ENCODE measurements around the gene FNDC11.

The FNDC11 gene

GRCh38 chr20:63520504-63520933 is 33.4 kb upstream of the FNDC11 start, which contains the start of gene PPDPF:
Gene PPDPF, plus strand, starts transcription at chr20:63520765. Its CDS starts 544 bp downstream, at chr20:63521309.
- ATAC-seq (peak; percentile 79), DNase-seq (peak; percentile 87)
- Mint-ChIP-seq H3K4me3 (peak within 1 kb of the TSS; percentile 81), H3K36me3 (ENCODE audit: low read depth) (peaks cover 20% of the 10 kb centered on the region), H3K9me3 (no peaks in the 10 kb centered on the region), H3K27ac (peak within 1 kb of the TSS; percentile 49), H3K27me3 (peaks cover 3% of the 10 kb centered on the region), H3K4me1 (peaks cover 6% of the 10 kb centered on the region)

GRCh38 chr20:63520934-63521601 is 32.9 kb upstream of the FNDC11 start:
- Mint-ChIP-seq H3K27me3 (no peaks in the 10 kb centered on the region), H3K4me1 (peaks cover 6% of the 10 kb centered on the region), H3K4me3 (peak overlapping the region; percentile 81), H3K36me3 (ENCODE audit: low read depth) (peaks cover 20% of the 10 kb centered on the region), H3K27ac (no peak overlapping the region), H3K9me3 (no peaks in the 10 kb centered on the region)
- ATAC-seq = peak; percentile 51
- DNase-seq = peak; percentile 78

- H3K9me3 Mint-ChIP-seq = no peaks in the 10 kb centered on the region
- no peak for ATAC-seq
- H3K4me3 Mint-ChIP-seq = peak overlapping the region; percentile 81
- peaks cover 20% of the 10 kb centered on the region for H3K36me3 Mint-ChIP-seq (ENCODE audit: low read depth)
- H3K27ac Mint-ChIP-seq = no peak overlapping the region
- H3K4me1 Mint-ChIP-seq = peaks cover 6% of the 10 kb centered on the region
- DNase-seq = no peak
- no peaks in the 10 kb centered on the region for H3K27me3 Mint-ChIP-seq
These were observed 32.4 kb upstream of the FNDC11 start for GRCh38 chr20:63521602-63522001.

- H3K9me3 Mint-ChIP-seq = no peaks in the 10 kb centered on the region
- H3K27ac Mint-ChIP-seq = no peak overlapping the region
- H3K4me1 Mint-ChIP-seq = peaks cover 6% of the 10 kb centered on the region
- ATAC-seq (no peak), DNase-seq (no peak)
- peak overlapping the region; percentile 51 for H3K4me3 Mint-ChIP-seq
- H3K36me3 Mint-ChIP-seq (ENCODE audit: low read depth) = peaks cover 20% of the 10 kb centered on the region
- H3K27me3 Mint-ChIP-seq = no peaks in the 10 kb centered on the region
These were observed 31.7 kb upstream of the FNDC11 start for GRCh38 chr20:63522091-63522868.

- Mint-ChIP-seq H3K9me3 (no peaks in the 10 kb centered on the region), H3K27ac (no peak overlapping the region), H3K36me3 (ENCODE audit: low read depth) (peaks cover 20% of the 10 kb centered on the region), H3K4me3 (no peak overlapping the region), H3K27me3 (no peaks in the 10 kb centered on the region), H3K4me1 (peaks cover 9% of the 10 kb centered on the region)
- DNase-seq = no peak
- no peak for ATAC-seq
These were observed 30.9 kb upstream of the FNDC11 start for GRCh38 chr20:63522981-63523611.

- H3K4me3 Mint-ChIP-seq = no peak overlapping the region
- no peaks in the 10 kb centered on the region for H3K27me3 Mint-ChIP-seq
- H3K36me3 Mint-ChIP-seq (ENCODE audit: low read depth) = peaks cover 20% of the 10 kb centered on the region
- ATAC-seq (no peak), DNase-seq (no peak)
- H3K9me3 Mint-ChIP-seq = no peaks in the 10 kb centered on the region
- H3K4me1 Mint-ChIP-seq = peaks cover 9% of the 10 kb centered on the region
- H3K27ac Mint-ChIP-seq = no peak overlapping the region
These were observed 28.8 kb upstream of the FNDC11 start for GRCh38 chr20:63525185-63525584.

- Mint-ChIP-seq H3K27ac (no peak overlapping the region), H3K9me3 (no peaks in the 10 kb centered on the region), H3K4me1 (peaks cover 9% of the 10 kb centered on the region), H3K36me3 (ENCODE audit: low read depth) (peaks cover 20% of the 10 kb centered on the region), H3K27me3 (no peaks in the 10 kb centered on the region), H3K4me3 (no peak overlapping the region)
- DNase-seq (no peak), ATAC-seq (no peak)
These were observed 28.0 kb upstream of the FNDC11 start for GRCh38 chr20:63525971-63526370.

- Mint-ChIP-seq H3K9me3 (no peaks in the 10 kb centered on the region), H3K4me3 (no peak overlapping the region), H3K27ac (no peak overlapping the region), H3K4me1 (peaks cover 7% of the 10 kb centered on the region), H3K27me3 (no peaks in the 10 kb centered on the region), H3K36me3 (ENCODE audit: low read depth) (peaks cover 19% of the 10 kb centered on the region)
- ATAC-seq (no peak), DNase-seq (no peak)
These were observed 26.8 kb upstream of the FNDC11 start for GRCh38 chr20:63527184-63527583.

- no peak overlapping the region for H3K4me3 Mint-ChIP-seq
- no peak overlapping the region for H3K27ac Mint-ChIP-seq
These were observed 24.6 kb upstream of the FNDC11 start for GRCh38 chr20:63529180-63529860.

GRCh38 chr20:63529861-63530787 is 23.8 kb upstream of the FNDC11 start:
- no peaks in the 10 kb centered on the region for H3K9me3 Mint-ChIP-seq
- DNase-seq = no peak
- H3K27ac Mint-ChIP-seq = no peak overlapping the region
- no peaks in the 10 kb centered on the region for H3K36me3 Mint-ChIP-seq (ENCODE audit: low read depth)
- H3K4me3 Mint-ChIP-seq = no peak overlapping the region
- no peaks in the 10 kb centered on the region for H3K27me3 Mint-ChIP-seq
- H3K4me1 Mint-ChIP-seq = peaks cover 3% of the 10 kb centered on the region
- no peak for ATAC-seq

More at GRCh38 chr20:63529180-63529860, 24.6 kb upstream of the FNDC11 start:
- Mint-ChIP-seq H3K9me3 (no peaks in the 10 kb centered on the region), H3K36me3 (ENCODE audit: low read depth) (peaks cover 2% of the 10 kb centered on the region), H3K27me3 (no peaks in the 10 kb centered on the region), H3K4me1 (peaks cover 3% of the 10 kb centered on the region)
- ATAC-seq (no peak), DNase-seq (no peak)

- Mint-ChIP-seq H3K27ac (no peak overlapping the region), H3K36me3 (ENCODE audit: low read depth) (no peaks in the 10 kb centered on the region), H3K27me3 (no peaks in the 10 kb centered on the region), H3K4me3 (no peak overlapping the region), H3K4me1 (peaks cover 3% of the 10 kb centered on the region), H3K9me3 (no peaks in the 10 kb centered on the region)
- no peak for ATAC-seq
- no peak for DNase-seq
These were observed 23.2 kb upstream of the FNDC11 start for GRCh38 chr20:63530788-63531160.

GRCh38 chr20:63531686-63532448 is 22.1 kb upstream of the FNDC11 start:
- H3K27ac Mint-ChIP-seq = no peak overlapping the region

GRCh38 chr20:63532449-63532971 is 21.4 kb upstream of the FNDC11 start:
- DNase-seq (no peak), ATAC-seq (no peak)
- H3K4me1 Mint-ChIP-seq = peaks cover 7% of the 10 kb centered on the region
- no peaks in the 10 kb centered on the region for H3K36me3 Mint-ChIP-seq (ENCODE audit: low read depth)
- no peak overlapping the region for H3K4me3 Mint-ChIP-seq
- H3K27me3 Mint-ChIP-seq = no peaks in the 10 kb centered on the region
- H3K9me3 Mint-ChIP-seq = no peaks in the 10 kb centered on the region
- no peak overlapping the region for H3K27ac Mint-ChIP-seq

More at GRCh38 chr20:63531686-63532448, 22.1 kb upstream of the FNDC11 start:
- ATAC-seq (no peak), DNase-seq (no peak)
- H3K4me3 Mint-ChIP-seq = no peak overlapping the region
- no peaks in the 10 kb centered on the region for H3K27me3 Mint-ChIP-seq
- no peaks in the 10 kb centered on the region for H3K36me3 Mint-ChIP-seq (ENCODE audit: low read depth)
- H3K9me3 Mint-ChIP-seq = no peaks in the 10 kb centered on the region
- peaks cover 4% of the 10 kb centered on the region for H3K4me1 Mint-ChIP-seq
